ENCODE measurements around the gene UNC50. TPM values are rescaled to one million over a fixed set of nuclear protein-coding genes. Genes with fewer than 3 reads are reported as not detected.

The UNC50 gene
- polyA plus RNA-seq, 2 of the 4 experiments (the other 2 are of a cell fraction), result 57.0 to 90.6 TPM

GRCh38 chr2:98656800-98657199 lies 48.4 kb downstream of the UNC50 start:
- DNase-seq (ENCODE audit: low read depth in 1 of 2, low spot score in 1 of 2) (no peak), ATAC-seq (no peak), FAIRE-seq (no peak)
- no peak for TF ChIP-seq ELK1 (IDR thresholded peaks at IDR 0.05; ENCODE audit: low read depth, low read length)
- no peak for TF ChIP-seq RCOR1 (IDR thresholded peaks at IDR 0.05; ENCODE audit: low read depth, low read length)
- TF ChIP-seq HOXB13 (CRISPR knock-in tag; IDR thresholded peaks at IDR 0.05; ENCODE audit: low read depth), result no peak
- TF ChIP-seq NFE2L2 (conservative IDR thresholded peaks at IDR 0.05; ENCODE audit: low read length), result no peak
- no peak for TF ChIP-seq CHD2 (IDR thresholded peaks at IDR 0.05; ENCODE audit: low read length, partially characterized antibody)
- no peak for TF ChIP-seq ZFP36 (IDR thresholded peaks at IDR 0.05; ENCODE audit: borderline replicate concordance, partially characterized antibody)
- no peak for TF ChIP-seq KDM1A (IDR thresholded peaks at IDR 0.05; ENCODE audit: low read depth)
- no peak for TF ChIP-seq ZNF302 (CRISPR knock-in tag; IDR thresholded peaks at IDR 0.05)
- no peak for TF ChIP-seq ZC3H11A (IDR thresholded peaks at IDR 0.05)
- TF ChIP-seq FOSB (CRISPR knock-in tag; IDR thresholded peaks at IDR 0.05), result no peak
- no peak for TF ChIP-seq REST (IDR thresholded peaks at IDR 0.05)
- H3K4me3 ChIP-seq, result no peak overlapping the region
- CTCF ChIA-PET, result interaction anchor here (0.7 kb wide), 1 partner anchor 817 kb away, joined by 3 read pairs; no protein-coding TSS in a partner anchor
- no peak overlapping the region for H3K27ac ChIP-seq
- 66% methylated on average over 4 of the region's 4 CpGs for WGBS (ENCODE audit: missing lambda C conversion rate)
- H3K4me1 ChIP-seq, result no peaks in the 10 kb centered on the region
- H3K9me3 ChIP-seq, result 0 out of 3 replicates have a peak, but pooled peaks cover 4% of the 10 kb centered on the region
- POLR2A ChIA-PET, result no interaction called here
- no peak overlapping the region for H3K4me2 ChIP-seq

GRCh38 chr2:98658816-98659490 lies 50.6 kb downstream of the UNC50 start:
- Histone ChIP-seq H3K4me3 (no peak overlapping the region), H3K4me2 (no peak overlapping the region), H3K27ac (no peak overlapping the region), H3K9me3 (0 out of 3 replicates have a peak, but pooled peaks cover 4% of the 10 kb centered on the region), H3K4me1 (no peaks in the 10 kb centered on the region)
- no peak for FAIRE-seq
- no peak for DNase-seq (ENCODE audit: low read depth in 1 of 2, low spot score in 1 of 2)
- CTCF ChIA-PET, result interaction anchor here (0.7 to 2.5 kb wide), 3 partner anchors 10 to 408 kb away, joined by 3 to 9 read pairs (median 7); no protein-coding TSS in a partner anchor
- TF ChIP-seq POLR2AphosphoS2 (conservative IDR thresholded peaks at IDR 0.05; ENCODE audit: low read length) (no peak), ELK1 (IDR thresholded peaks at IDR 0.05; ENCODE audit: low read depth, low read length) (no peak), SREBF2 (IDR thresholded peaks at IDR 0.05) (no peak), NPAS2 (CRISPR knock-in tag; IDR thresholded peaks at IDR 0.05; ENCODE audit: borderline replicate concordance) (no peak), BHLHE40 (IDR thresholded peaks at IDR 0.05; ENCODE audit: low read depth, low read length) (no peak), PHF8 (IDR thresholded peaks at IDR 0.05; ENCODE audit: borderline replicate concordance, low read depth) (no peak), USF2 (IDR thresholded peaks at IDR 0.05) (no peak), CBX8 (IDR thresholded peaks at IDR 0.05) (no peak), RFX5 (IDR thresholded peaks at IDR 0.05) (no peak), RAD21 (conservative IDR thresholded peaks at IDR 0.05 in 1 of 2, IDR thresholded peaks at IDR 0.05 in 1 of 2) (no peak), FOSL2 (IDR thresholded peaks at IDR 0.05) (no peak), FOSL2 (CRISPR knock-in tag; IDR thresholded peaks at IDR 0.05) (no peak), TP53 (CRISPR knock-in tag; IDR thresholded peaks at IDR 0.05) (no peak), HMGXB4 (CRISPR knock-in tag; IDR thresholded peaks at IDR 0.05; ENCODE audit: borderline replicate concordance) (no peak), RNF2 (IDR thresholded peaks at IDR 0.05; ENCODE audit: borderline replicate concordance, low read depth) (no peak), EHF (CRISPR knock-in tag; IDR thresholded peaks at IDR 0.05) (no peak), GATA3 (IDR thresholded peaks at IDR 0.05; ENCODE audit: borderline replicate concordance) (no peak), MYC (IDR thresholded peaks at IDR 0.05; ENCODE audit: borderline replicate concordance, low read length) (no peak)
- 72% methylated on average over 4 of the region's 4 CpGs for WGBS (ENCODE audit: missing lambda C conversion rate)
- POLR2A ChIA-PET, result no interaction called here
- ATAC-seq, result no peak
